22Rv1 (cell line): ENCODE data around the gene SLC52A3.

ENCODE experiments used
- ZFX ChIP-seq: fragments of 450-650 bp; IDR thresholded peaks from 2 replicates; pipeline ENCODE4 v1.6.1; 2017; ENCODE audit warnings: antibody characterized with exemption, borderline replicate concordance
- TF ChIP-seq, protein P1 (sequence below): fragments of 450-650 bp; IDR thresholded peaks from 2 replicates; pipeline ENCODE4 v1.5.1; 2017; ENCODE audit warnings: mild to moderate bottlenecking

DNA sequence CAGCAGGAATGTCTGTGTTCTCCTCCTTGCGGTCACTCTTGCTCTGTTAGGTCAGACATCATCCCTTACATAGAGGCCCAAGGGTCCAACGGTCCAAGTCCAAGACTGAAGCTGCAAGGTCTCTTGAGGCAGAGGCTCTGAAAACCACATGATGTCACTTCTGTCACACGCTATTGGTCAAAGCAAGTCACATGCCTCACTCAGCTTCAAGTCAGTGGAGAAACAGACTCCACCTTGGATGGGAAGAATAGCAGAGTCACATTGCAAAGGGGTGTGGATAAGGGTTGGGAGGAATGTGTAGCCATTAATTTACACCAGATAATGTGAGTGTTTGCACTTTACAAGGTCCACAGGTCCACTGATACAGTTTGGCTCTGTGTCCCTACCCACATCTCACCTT is 17.5 kb downstream of the SLC52A3 start:
- TF ChIP-seq, protein P1, sequence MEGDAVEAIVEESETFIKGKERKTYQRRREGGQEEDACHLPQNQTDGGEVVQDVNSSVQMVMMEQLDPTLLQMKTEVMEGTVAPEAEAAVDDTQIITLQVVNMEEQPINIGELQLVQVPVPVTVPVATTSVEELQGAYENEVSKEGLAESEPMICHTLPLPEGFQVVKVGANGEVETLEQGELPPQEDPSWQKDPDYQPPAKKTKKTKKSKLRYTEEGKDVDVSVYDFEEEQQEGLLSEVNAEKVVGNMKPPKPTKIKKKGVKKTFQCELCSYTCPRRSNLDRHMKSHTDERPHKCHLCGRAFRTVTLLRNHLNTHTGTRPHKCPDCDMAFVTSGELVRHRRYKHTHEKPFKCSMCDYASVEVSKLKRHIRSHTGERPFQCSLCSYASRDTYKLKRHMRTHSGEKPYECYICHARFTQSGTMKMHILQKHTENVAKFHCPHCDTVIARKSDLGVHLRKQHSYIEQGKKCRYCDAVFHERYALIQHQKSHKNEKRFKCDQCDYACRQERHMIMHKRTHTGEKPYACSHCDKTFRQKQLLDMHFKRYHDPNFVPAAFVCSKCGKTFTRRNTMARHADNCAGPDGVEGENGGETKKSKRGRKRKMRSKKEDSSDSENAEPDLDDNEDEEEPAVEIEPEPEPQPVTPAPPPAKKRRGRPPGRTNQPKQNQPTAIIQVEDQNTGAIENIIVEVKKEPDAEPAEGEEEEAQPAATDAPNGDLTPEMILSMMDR = no peak
- TF ChIP-seq ZFX = no peak
